ENCODE measurements around the gene APBB1IP. TPM values are rescaled to one million over a fixed set of nuclear protein-coding genes. Genes with fewer than 3 reads are reported as not detected.

Gene APBB1IP
- total and polyA plus RNA-seq, 2 of the 8 experiments (the other 6 are each of a cell fraction or from before 2014, with no cell fraction given) = 0.05 TPM; not detected in 1

- no peak overlapping the region for H2BK12ac ChIP-seq (ENCODE audit: low read depth, low read length)
- no peak overlapping the region for H2AK5ac ChIP-seq (ENCODE audit: low read depth, low read length)
- FAIRE-seq = no peak
- no peak overlapping the region for H3K14ac ChIP-seq (ENCODE audit: insufficient read length)
- 100% methylated on average over 1 of the region's 1 CpG; no CpG with 5 or more reads in 1 of the 2 experiments for WGBS, 2 experiments (ENCODE audit: extremely low coverage in 1 of 2, insufficient coverage in 1 of 2, insufficient read length in 1 of 2, insufficient replicate concordance in 2 of 2, low coverage in 1 of 2, low lambda C conversion rate in 2 of 2, missing lambda C conversion rate in 1 of 2)
- H3K23me2 ChIP-seq (ENCODE audit: low read depth, low read length) = no peaks in the 10 kb centered on the region
- H3K4me2 ChIP-seq (ENCODE audit: insufficient read depth in 1 of 2, low read depth in 2 of 2, low read length in 2 of 2) = no peak overlapping the region
- H2BK120ac ChIP-seq (replicated peaks; ENCODE audit: low read depth, low read length) = no peak overlapping the region
- H2AFZ ChIP-seq (ENCODE audit: low read length) = no peak overlapping the region
- H3K9me3 ChIP-seq (ENCODE audit: insufficient read depth in 2 of 2, low read depth in 1 of 2, low read length in 1 of 2) = no peaks in the 10 kb centered on the region
- H4K5ac ChIP-seq (ENCODE audit: insufficient read length, low read depth, low read length) = no peak overlapping the region
- no peak overlapping the region for H3K18ac ChIP-seq (ENCODE audit: extremely low read depth, low read length)
- no peak overlapping the region for H2BK5ac ChIP-seq (ENCODE audit: low read depth, low read length)
- no peak overlapping the region for H4K8ac ChIP-seq (ENCODE audit: extremely low read depth, insufficient read depth, low read length)
- H3K27me3 ChIP-seq (replicated peaks in 1 of 4; ENCODE audit: control insufficient read depth in 3 of 4, extremely low read depth in 1 of 4, insufficient read depth in 3 of 4, low read length in 3 of 4) = no peaks in the 10 kb centered on the region
- ChIA-PET CTCF (ENCODE audit: partially characterized antibody) (no interaction called here), POLR2A (ENCODE audit: partially characterized antibody) (no interaction called here)
- no peak overlapping the region for H3K9ac ChIP-seq (replicated peaks in 1 of 4; ENCODE audit: extremely low read depth in 1 of 4, low read depth in 3 of 4, low read length in 3 of 4)
- no peaks in the 10 kb centered on the region for H4K20me1 ChIP-seq (replicated peaks in 1 of 2; ENCODE audit: control insufficient read depth in 1 of 2, insufficient read depth in 2 of 2, low read length in 2 of 2)
- no peaks in the 10 kb centered on the region for H3K79me1 ChIP-seq (ENCODE audit: low read depth, low read length)
- H2BK15ac ChIP-seq (ENCODE audit: low read length) = no peak overlapping the region
- H3K4me1 ChIP-seq (replicated peaks in 1 of 4; ENCODE audit: control insufficient read depth in 3 of 4, insufficient read depth in 4 of 4, low read length in 3 of 4) = no peaks in the 10 kb centered on the region
- H3K27ac ChIP-seq (ENCODE audit: low read depth, low read length) = no peak overlapping the region
- H3K56ac ChIP-seq (replicated peaks; ENCODE audit: insufficient read length, low read depth, low read length) = no peak overlapping the region
- no peak for DNase-seq (ENCODE audit: low read depth in 1 of 2, low spot score in 2 of 2)
- no peak overlapping the region for H3K4ac ChIP-seq (replicated peaks; ENCODE audit: insufficient read length, low read depth, low read length)
- no peak overlapping the region for H4K91ac ChIP-seq (replicated peaks; ENCODE audit: insufficient read length, low read length)
- H2BK20ac ChIP-seq (ENCODE audit: low read length) = no peak overlapping the region
- H3K23ac ChIP-seq (ENCODE audit: insufficient read length) = no peak overlapping the region
- H3K79me2 ChIP-seq (ENCODE audit: control insufficient read depth in 1 of 2, insufficient read depth in 2 of 2, low read length in 2 of 2) = no peaks in the 10 kb centered on the region
- no peak overlapping the region for H3K4me3 ChIP-seq (ENCODE audit: extremely low read depth in 1 of 4, insufficient read depth in 2 of 4, low read depth in 3 of 4, low read length in 4 of 4)
- no peaks in the 10 kb centered on the region for H3K36me3 ChIP-seq (ENCODE audit: control insufficient read depth in 2 of 4, insufficient read depth in 4 of 4, low read length in 3 of 4)
- TF ChIP-seq NRF1 (IDR thresholded peaks at IDR 0.05; ENCODE audit: low read depth, low read length) (no peak), CTBP2 (IDR thresholded peaks at IDR 0.05; ENCODE audit: borderline replicate concordance, insufficient read depth, insufficient read length, low read length) (no peak), KDM4A (IDR thresholded peaks at IDR 0.05; ENCODE audit: low read depth, low read length, severe bottlenecking) (no peak), HDAC6 (IDR thresholded peaks at IDR 0.05; ENCODE audit: low read depth, low read length) (no peak), HDAC2 (IDR thresholded peaks at IDR 0.05; ENCODE audit: borderline replicate concordance in 1 of 2, low read depth in 2 of 2, low read length in 2 of 2) (no peak), E2F6 (IDR thresholded peaks at IDR 0.05) (no peak), KDM5A (IDR thresholded peaks at IDR 0.05; ENCODE audit: low read length) (no peak), SP2 (IDR thresholded peaks at IDR 0.05; ENCODE audit: low read length) (no peak), TBP (IDR thresholded peaks at IDR 0.05; ENCODE audit: low read depth, low read length) (no peak), MAX (IDR thresholded peaks at IDR 0.05) (no peak), SP1 (IDR thresholded peaks at IDR 0.05; ENCODE audit: low read depth, low read length) (no peak), TEAD4 (IDR thresholded peaks at IDR 0.05; ENCODE audit: low read depth, low read length) (no peak), JUN (IDR thresholded peaks at IDR 0.05; ENCODE audit: low read depth, low read length) (no peak), SIRT6 (IDR thresholded peaks at IDR 0.05; ENCODE audit: low read length) (no peak), CBX5 (IDR thresholded peaks at IDR 0.05; ENCODE audit: low read depth, low read length) (no peak)
Observed at GRCh38 chr10:26509307-26509706, 71.2 kb downstream of the APBB1IP start.

All from H1 (cell line).